H1 (cell line): ENCODE data around the gene DIP2C. TPM values are rescaled to one million over a fixed set of nuclear protein-coding genes. Genes with fewer than 3 reads are reported as not detected.

Source experiments
- CTCF ChIA-PET: fragments of 300-600 bp; sonication (Branson Sonifier 250); formaldehyde crosslinking; loops from one replicate; lab custom pipeline; 2021; ENCODE audit not compliant: partially characterized antibody; lab: Charles Lee
- POLR2A ChIA-PET: fragments of 300-600 bp; sonication (Branson Sonifier 250); formaldehyde crosslinking; loops from one replicate; lab custom pipeline; 2021; ENCODE audit warnings: inconsistent platforms; ENCODE audit not compliant: partially characterized antibody; lab: Charles Lee
- DNase-seq, 2 experiments: peaks; one replicate each; pipeline versions ENCODE4 v3.0.0 to v3.0.0-alpha.2; 2010 to 2022; ENCODE audit warnings: low spot score in 2 of 2, low read depth in 1 of 2, mixed read lengths in 1 of 2
- FAIRE-seq: peaks from 2 replicates; lab custom pipeline; 2011; peaks lifted over from hg19 to GRCh38; lab: Jason Lieb, UNC
- H2AFZ ChIP-seq: 2 replicates; pipeline ENCODE4 v1.8.1; 2012; ENCODE audit warnings: low read length, inconsistent platforms
- H2AK5ac ChIP-seq: 2 replicates; pipeline ENCODE4 v1.6.1; 2013; ENCODE audit warnings: low read depth, low read length
- H2BK120ac ChIP-seq: replicated peaks from 2 replicates; pipeline ENCODE3; 2013; ENCODE audit warnings: low read depth, low read length, inconsistent platforms
- H2BK12ac ChIP-seq: 2 replicates; pipeline ENCODE4 v1.6.1; 2013; ENCODE audit warnings: low read depth, low read length
- H2BK15ac ChIP-seq: 2 replicates; pipeline ENCODE4 v1.6.1; 2013; ENCODE audit warnings: low read length
- H2BK20ac ChIP-seq: 2 replicates; pipeline ENCODE4 v1.6.1; 2013; ENCODE audit warnings: low read length
- H2BK5ac ChIP-seq: 2 replicates; pipeline ENCODE4 v1.6.1; 2013; ENCODE audit warnings: low read depth, low read length
- H3K14ac ChIP-seq: 2 replicates; pipeline ENCODE4 v1.6.1; 2013; ENCODE audit warnings: inconsistent platforms; ENCODE audit not compliant: insufficient read length
- H3K18ac ChIP-seq: 2 replicates; pipeline ENCODE4 v1.6.1; 2013; ENCODE audit warnings: low read length; ENCODE audit errors: extremely low read depth
- H3K23ac ChIP-seq: 2 replicates; pipeline ENCODE4 v1.6.1; 2013; ENCODE audit warnings: inconsistent platforms; ENCODE audit not compliant: insufficient read length
- H3K23me2 ChIP-seq: 2 replicates; pipeline ENCODE4 v1.6.1; 2013; ENCODE audit warnings: low read depth, low read length
- H3K27ac ChIP-seq: 2 replicates; pipeline ENCODE4 v1.6.1; 2011; ENCODE audit warnings: low read depth, low read length, inconsistent platforms
- H3K27me3 ChIP-seq, 4 experiments: replicated peaks in 1 of 4; 1 replicate in 1 of 4; 2 replicates in 3 of 4; pipeline versions ENCODE4 v1.6.1 to v1.8.1; 2011 to 2013; ENCODE audit warnings: low read length in 3 of 4, mild to moderate bottlenecking in 3 of 4, inconsistent platforms in 2 of 4, mixed read lengths in 2 of 4, moderate library complexity in 1 of 4; ENCODE audit not compliant: control insufficient read depth in 3 of 4, insufficient read depth in 3 of 4; ENCODE audit errors: extremely low read depth in 1 of 4
- H3K36me3 ChIP-seq, 4 experiments: 2 replicates each; pipeline versions ENCODE4 v1.6.1 to v1.8.1; 2011 to 2013; ENCODE audit warnings: mild to moderate bottlenecking in 4 of 4, low read length in 3 of 4, moderate library complexity in 2 of 4, control low read depth in 1 of 4, inconsistent platforms in 1 of 4; ENCODE audit not compliant: insufficient read depth in 4 of 4, control insufficient read depth in 2 of 4
- H3K4ac ChIP-seq: replicated peaks from 2 replicates; pipeline ENCODE3; 2013; ENCODE audit warnings: low read length, low read depth, mixed read lengths, inconsistent platforms; ENCODE audit not compliant: insufficient read length
- H3K4me1 ChIP-seq, 4 experiments: replicated peaks in 1 of 4; 1 replicate in 1 of 4; 2 replicates in 3 of 4; pipeline versions ENCODE4 v1.6.1 to v1.8.1; 2011 to 2013; ENCODE audit warnings: low read length in 3 of 4, inconsistent platforms in 2 of 4, mixed read lengths in 1 of 4; ENCODE audit not compliant: insufficient read depth in 4 of 4, control insufficient read depth in 3 of 4
- H3K4me2 ChIP-seq, 2 experiments: 2 replicates each; pipeline versions ENCODE4 v1.6.1 to v1.8.1; 2011 to 2013; ENCODE audit warnings: low read depth in 2 of 2, low read length in 2 of 2, control low read depth in 1 of 2, inconsistent platforms in 1 of 2, mild to moderate bottlenecking in 1 of 2; ENCODE audit not compliant: insufficient read depth in 1 of 2
- H3K4me3 ChIP-seq, 4 experiments: fragments of 200-600, 300-600 bp in 1 of 4; sonication (generic), shearing (Covaris generic), sonication (Bioruptor Twin) in 1 of 4; 2 replicates each; pipeline versions ENCODE4 v1.5.1 to v1.8.1; 2011 to 2016; ENCODE audit warnings: low read length in 4 of 4, low read depth in 3 of 4, control low read depth in 2 of 4, inconsistent platforms in 2 of 4, mild to moderate bottlenecking in 2 of 4, mixed read lengths in 1 of 4, moderate library complexity in 1 of 4; ENCODE audit not compliant: insufficient read depth in 2 of 4; ENCODE audit errors: extremely low read depth in 1 of 4
- H3K56ac ChIP-seq: replicated peaks from 2 replicates; pipeline ENCODE3; 2013; ENCODE audit warnings: low read depth, mild to moderate bottlenecking, mixed read lengths, low read length, inconsistent platforms; ENCODE audit not compliant: insufficient read length
- H3K79me1 ChIP-seq: 2 replicates; pipeline ENCODE4 v1.6.1; 2013; ENCODE audit warnings: low read depth, low read length, control low read depth
- H3K79me2 ChIP-seq, 2 experiments: 2 replicates each; pipeline versions ENCODE4 v1.6.1 to v1.8.1; 2012 to 2013; ENCODE audit warnings: low read length in 2 of 2, mild to moderate bottlenecking in 2 of 2, inconsistent platforms in 1 of 2; ENCODE audit not compliant: insufficient read depth in 2 of 2, control insufficient read depth in 1 of 2
- H3K9ac ChIP-seq, 4 experiments: replicated peaks in 1 of 4; 1 replicate in 1 of 4; 2 replicates in 3 of 4; pipeline versions ENCODE4 v1.6.1 to v1.8.1; 2011 to 2013; ENCODE audit warnings: low read depth in 3 of 4, low read length in 3 of 4, control low read depth in 2 of 4, mild to moderate bottlenecking in 2 of 4, moderate library complexity in 2 of 4, inconsistent platforms in 1 of 4; ENCODE audit errors: extremely low read depth in 1 of 4
- H3K9me3 ChIP-seq, 2 experiments: 2 replicates each; pipeline versions ENCODE4 v1.6.1 to v1.8.1; 2012 to 2013; ENCODE audit warnings: mild to moderate bottlenecking in 2 of 2, moderate library complexity in 2 of 2, control low read depth in 1 of 2, inconsistent platforms in 1 of 2, low read depth in 1 of 2, low read length in 1 of 2, mixed read lengths in 1 of 2; ENCODE audit not compliant: insufficient read depth in 2 of 2
- H4K20me1 ChIP-seq, 2 experiments: replicated peaks in 1 of 2; 2 replicates each; pipeline versions ENCODE3 to v1.8.1; 2011 to 2013; ENCODE audit warnings: inconsistent platforms in 2 of 2, low read length in 2 of 2, mild to moderate bottlenecking in 1 of 2; ENCODE audit not compliant: insufficient read depth in 2 of 2, control insufficient read depth in 1 of 2
- H4K5ac ChIP-seq: 2 replicates; pipeline ENCODE4 v1.6.1; 2013; ENCODE audit warnings: low read length, low read depth, mixed read lengths, inconsistent platforms; ENCODE audit not compliant: insufficient read length
- H4K8ac ChIP-seq: 2 replicates; pipeline ENCODE4 v1.8.0; 2013; ENCODE audit warnings: mild to moderate bottlenecking, moderate library complexity, low read length, inconsistent platforms; ENCODE audit not compliant: insufficient read depth; ENCODE audit errors: extremely low read depth
- H4K91ac ChIP-seq: replicated peaks from 2 replicates; pipeline ENCODE3; 2013; ENCODE audit warnings: low read length, mixed read lengths, inconsistent platforms; ENCODE audit not compliant: insufficient read length
- BCL11A ChIP-seq, 2 experiments: IDR thresholded peaks; one replicate each; pipeline ENCODE4 v1.6.1; 2011; ENCODE audit warnings: low read depth in 2 of 2, low read length in 2 of 2, mild to moderate bottlenecking in 2 of 2
- CBX5 ChIP-seq: fragments of 300-800, 300-1000 bp; sonication (generic); IDR thresholded peaks from 2 replicates; pipeline ENCODE4 v1.7.1; 2016; ENCODE audit warnings: antibody characterized with exemption, low read length, low read depth
- CBX8 ChIP-seq: fragments of 300-800, 300-1000 bp; sonication (generic); IDR thresholded peaks from 2 replicates; pipeline ENCODE4 v1.7.1; 2016; ENCODE audit warnings: low read depth, low read length, borderline replicate concordance
- CEBPB ChIP-seq: IDR thresholded peaks from 2 replicates; pipeline ENCODE4 v1.6.1; 2012; ENCODE audit warnings: low read depth, low read length
- GTF2F1 ChIP-seq: IDR thresholded peaks from 2 replicates; pipeline ENCODE4 v1.6.1; 2012; ENCODE audit warnings: low read depth, low read length, improper control_type of control experiment, borderline replicate concordance
- HDAC6 ChIP-seq: IDR thresholded peaks from one replicate; pipeline ENCODE4 v1.7.1; 2012; ENCODE audit warnings: low read depth, mild to moderate bottlenecking, inconsistent platforms, low read length, moderate library complexity
- KDM5A ChIP-seq: fragments of 200-600 bp; IDR thresholded peaks from 2 replicates; pipeline ENCODE4 v1.7.1; 2012; ENCODE audit warnings: mild to moderate bottlenecking, low read length, inconsistent platforms, mixed read lengths
- PHF8 ChIP-seq: fragments of 200-600 bp; sonication (generic); conservative IDR thresholded peaks from 2 replicates; pipeline ENCODE4 v1.7.1; 2012; ENCODE audit warnings: low read depth, mild to moderate bottlenecking, inconsistent platforms, low read length, moderate library complexity
- POLR2A ChIP-seq, 2 experiments: IDR thresholded peaks; 1 replicate in 1 of 2; 2 replicates in 1 of 2; pipeline ENCODE4 v1.6.1; 2011; ENCODE audit warnings: low read depth in 2 of 2, low read length in 2 of 2, mild to moderate bottlenecking in 2 of 2; ENCODE audit errors: control extremely low read depth in 1 of 2
- POU5F1 ChIP-seq: IDR thresholded peaks from 2 replicates; pipeline ENCODE4 v1.6.1; 2011; ENCODE audit warnings: low read depth, mild to moderate bottlenecking, low read length, moderate library complexity
- SIRT6 ChIP-seq: IDR thresholded peaks from one replicate; pipeline ENCODE4 v1.7.1; 2012; ENCODE audit warnings: low read length, inconsistent platforms
- SUZ12 ChIP-seq: fragments of 200-600 bp; sonication (generic); IDR thresholded peaks from 2 replicates; pipeline ENCODE4 v1.6.1; 2012; ENCODE audit warnings: mild to moderate bottlenecking, inconsistent platforms, low read length, moderate library complexity, mixed read lengths
- TBP ChIP-seq: IDR thresholded peaks from 2 replicates; pipeline ENCODE4 v1.6.1; 2011; ENCODE audit warnings: low read depth, low read length, improper control_type of control experiment
- WGBS, 2 experiments: shearing (Covaris generic) in 1 of 2; methylation state at CpG; one replicate each; pipeline versions ENCODE4 v1.1.6 to v1.1.7; 2013 to 2015; ENCODE audit warnings: low lambda C conversion rate in 2 of 2, mixed read lengths in 2 of 2, inconsistent platforms in 1 of 2, low coverage in 1 of 2, missing lambda C conversion rate in 1 of 2; ENCODE audit not compliant: insufficient replicate concordance in 2 of 2, insufficient coverage in 1 of 2, insufficient read length in 1 of 2; ENCODE audit errors: extremely low coverage in 1 of 2, missing lambda C conversion rate in 1 of 2; 5-methylcytosine and 5-hydroxymethylcytosine counted together
- polyA plus RNA-seq, 7 experiments: library from polyadenylated mRNA; depleted of rRNA in 3 of 7; stranded (reverse) in 5 of 7; unstranded in 2 of 7; fragments of >200 nt in 5 of 7; fragments of 200-250 nt in 2 of 7; gene quantifications; 1 replicate in 5 of 7; 2 replicates in 1 of 7; 4 replicates in 1 of 7; pipeline versions ENCODE4 v1.2.1 to v1.2.3, GENCODE V29; 2011 to 2013; ENCODE audit warnings: missing spikeins in 2 of 7, mixed read lengths in 2 of 7
- total RNA-seq: library from RNA; stranded (reverse); fragmentation: NEBNext Ultra II Directional; extraction: Animal tissue kit (Norgen Biotek cat#: 25700); gene quantifications from 2 replicates; pipeline ENCODE4 v1.2.1, GENCODE V29; 2021
- TF ChIP-seq, protein P1 (sequence below): IDR thresholded peaks from 2 replicates; pipeline ENCODE4 v1.6.1; 2011; ENCODE audit warnings: low read depth, mild to moderate bottlenecking, low read length; ENCODE audit not compliant: insufficient read depth

The DIP2C gene
- total and polyA plus RNA-seq, 2 of the 8 experiments (the other 6 are each of a cell fraction or from before 2014, with no cell fraction given): 3.8 to 9.3 TPM

DNA sequence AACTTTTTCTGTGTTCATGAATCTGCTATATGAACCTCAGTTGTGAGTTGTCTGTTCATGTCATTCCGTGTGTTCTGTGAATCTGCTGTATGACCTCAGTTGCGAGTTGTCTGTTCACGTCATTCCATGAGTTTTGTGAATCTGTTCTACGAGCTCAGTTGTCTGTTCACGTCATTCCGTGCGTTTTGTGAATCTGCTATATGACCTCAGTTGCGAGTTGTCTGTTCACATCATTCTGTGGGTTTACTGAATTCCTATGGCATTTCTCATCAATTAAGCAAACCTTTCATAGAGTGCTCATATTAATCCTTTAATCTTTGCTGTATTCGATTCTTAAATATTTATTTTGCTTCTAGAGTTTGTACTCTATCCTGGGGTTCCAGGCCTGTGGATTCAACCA is 150.6 kb downstream of the DIP2C start:
- peaks cover 0 to 1% of the 10 kb centered on the region in 2 experiments for H4K20me1 ChIP-seq
- no peaks in the 10 kb centered on the region; a peak in 1 of 4 replicates for H3K79me2 ChIP-seq
- H3K4me1 ChIP-seq: peaks cover 0 to 6% (median 0%) of the 10 kb centered on the region in 4 experiments; a peak in 2 of 7 replicates
- H4K91ac ChIP-seq: no peak overlapping the region
- no peaks in the 10 kb centered on the region for H3K36me3 ChIP-seq
- CTCF ChIA-PET: no interaction called here
- H2BK15ac ChIP-seq: no peak overlapping the region
- no peaks in the 10 kb centered on the region for H3K79me1 ChIP-seq
- no peaks in the 10 kb centered on the region for H3K23me2 ChIP-seq
- no peak overlapping the region for H3K4me3 ChIP-seq
- H3K4me2 ChIP-seq: no peak overlapping the region
- TF ChIP-seq GTF2F1: no peak
- no peak for TF ChIP-seq SIRT6
- no peak for TF ChIP-seq TBP
- TF ChIP-seq BCL11A (IDR thresholded peaks at IDR 0.05; ENCODE audit: low read depth in 2 of 2, low read length in 2 of 2): no peak
- TF ChIP-seq KDM5A: no peak
- TF ChIP-seq PHF8: no peak
- TF ChIP-seq SUZ12: no peak
- TF ChIP-seq HDAC6: no peak
- TF ChIP-seq, protein P1, sequence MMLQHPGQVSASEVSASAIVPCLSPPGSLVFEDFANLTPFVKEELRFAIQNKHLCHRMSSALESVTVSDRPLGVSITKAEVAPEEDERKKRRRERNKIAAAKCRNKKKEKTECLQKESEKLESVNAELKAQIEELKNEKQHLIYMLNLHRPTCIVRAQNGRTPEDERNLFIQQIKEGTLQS: no peak
- TF ChIP-seq CBX8: no peak
- TF ChIP-seq CBX5: no peak
- no peak for TF ChIP-seq POLR2A (IDR thresholded peaks at IDR 0.05; ENCODE audit: control extremely low read depth in 1 of 2, low read depth in 2 of 2, low read length in 2 of 2)
- TF ChIP-seq POU5F1: no peak
- TF ChIP-seq CEBPB: no peak
- TF ChIP-seq, all 59 proteins: peak for 0
- Histone ChIP-seq H2BK12ac (no peak overlapping the region), H3K56ac (no peak overlapping the region), H2AK5ac (no peak overlapping the region), H3K9ac (no peak overlapping the region), H4K5ac (no peak overlapping the region), H3K27me3 (no peaks in the 10 kb centered on the region), H2BK120ac (no peak overlapping the region), H3K4ac (no peak overlapping the region), H2BK20ac (no peak overlapping the region), H2BK5ac (no peak overlapping the region), H3K14ac (no peak overlapping the region), H3K27ac (no peak overlapping the region), H4K8ac (no peak overlapping the region), H3K18ac (no peak overlapping the region), H3K9me3 (no peaks in the 10 kb centered on the region), H2AFZ (no peak overlapping the region), H3K23ac (no peak overlapping the region)
- FAIRE-seq: no peak
- POLR2A ChIA-PET: no interaction called here
- WGBS, 2 experiments: 86% methylated on average over 9 of the region's 9 CpGs; no CpG with 5 or more reads in 1 of the 2 experiments
- DNase-seq: no peak
